HG02884 (cell line): ENCODE results near the gene ISX.
A peak's percentile ranks its signal among the peaks of the same experiment; 100 is the strongest.

Source experiments
- ATAC-seq: cut with Tn5 transposase; IDR thresholded peaks from one replicate; pipeline ENCODE4 v1.9.1; 2021; ENCODE audit warnings: mild to moderate bottlenecking, moderate library complexity; ENCODE audit not compliant: unreplicated experiment

Gene ISX

DNA sequence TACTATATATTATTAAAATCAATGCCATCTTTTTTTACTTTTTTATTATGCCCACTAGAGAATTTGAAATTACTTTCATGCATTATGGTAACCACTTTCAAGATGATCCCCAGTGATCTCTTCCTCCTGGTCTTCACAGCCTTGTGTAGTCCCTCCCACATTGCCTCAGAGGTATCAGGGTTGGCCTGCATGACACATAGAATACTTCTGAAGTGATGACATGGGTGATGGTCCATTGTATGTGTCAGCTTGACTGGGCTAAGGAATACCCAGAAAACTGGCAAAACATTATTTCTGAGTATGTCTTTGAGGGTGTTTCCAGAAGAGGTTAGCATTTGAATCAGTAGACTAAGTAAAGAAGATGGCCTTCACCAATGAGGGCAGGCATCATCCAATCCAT is 14.2 kb upstream of the ISX start:
- no peak for ATAC-seq

- ATAC-seq, result no peak
Observed at GRCh38 chr22:35053060-35053835, 12.7 kb upstream of the ISX start.

GRCh38 chr22:35054064-35054463 is 11.9 kb upstream of the ISX start:
- ATAC-seq, result no peak

- no peak for ATAC-seq
Observed at GRCh38 chr22:35056486-35056885, 9.5 kb upstream of the ISX start.

DNA sequence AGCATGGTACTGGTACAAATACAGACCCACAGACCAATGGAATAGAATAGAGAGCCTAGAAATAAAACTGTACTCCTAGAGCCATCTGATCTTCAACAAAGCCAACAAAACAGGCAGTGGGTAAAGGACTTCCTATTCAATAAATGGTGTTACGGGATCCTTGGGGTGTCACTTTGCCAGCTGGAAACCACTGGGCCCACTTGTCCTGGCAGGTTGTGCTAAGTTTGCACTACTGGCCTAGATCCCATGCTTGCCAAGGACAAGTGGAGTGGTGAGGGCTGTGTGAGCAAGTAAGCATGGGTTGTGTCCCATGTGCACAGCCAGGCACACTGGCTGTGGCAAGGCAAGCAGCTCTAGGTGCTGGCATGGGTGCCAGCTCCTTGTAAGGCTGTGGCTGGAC is 8.8 kb upstream of the ISX start:
- no peak for ATAC-seq

DNA sequence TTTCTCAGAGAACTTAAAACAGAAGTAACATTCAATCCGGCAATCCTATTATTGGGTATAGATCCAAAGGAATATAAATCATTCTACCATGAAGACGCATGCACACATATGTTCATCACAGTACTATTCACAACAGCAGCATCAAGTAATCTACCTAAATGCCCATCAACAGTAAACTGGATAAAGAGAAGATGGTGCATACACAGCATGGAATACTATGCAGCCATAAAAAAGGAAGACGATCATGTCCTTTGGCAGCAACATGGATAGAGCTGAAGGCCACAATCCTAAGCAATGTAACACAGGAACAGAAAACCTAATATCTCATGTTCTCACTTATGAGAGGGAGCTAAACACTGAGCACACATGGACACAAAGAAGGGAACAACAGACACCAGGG is 6.3 kb upstream of the ISX start:
- no peak for ATAC-seq

GRCh38 chr22:35064664-35065063 is 1.3 kb upstream of the ISX start:
- peak; percentile 47 for ATAC-seq

- no peak for ATAC-seq
Observed at GRCh38 chr22:35065183-35065582, 775 bp upstream of the ISX start.

- ATAC-seq, result no peak
Observed at GRCh38 chr22:35066768-35067167, 810 bp downstream of the ISX start.

GRCh38 chr22:35069541-35069940 is 3.6 kb downstream of the ISX start:
- no peak for ATAC-seq

DNA sequence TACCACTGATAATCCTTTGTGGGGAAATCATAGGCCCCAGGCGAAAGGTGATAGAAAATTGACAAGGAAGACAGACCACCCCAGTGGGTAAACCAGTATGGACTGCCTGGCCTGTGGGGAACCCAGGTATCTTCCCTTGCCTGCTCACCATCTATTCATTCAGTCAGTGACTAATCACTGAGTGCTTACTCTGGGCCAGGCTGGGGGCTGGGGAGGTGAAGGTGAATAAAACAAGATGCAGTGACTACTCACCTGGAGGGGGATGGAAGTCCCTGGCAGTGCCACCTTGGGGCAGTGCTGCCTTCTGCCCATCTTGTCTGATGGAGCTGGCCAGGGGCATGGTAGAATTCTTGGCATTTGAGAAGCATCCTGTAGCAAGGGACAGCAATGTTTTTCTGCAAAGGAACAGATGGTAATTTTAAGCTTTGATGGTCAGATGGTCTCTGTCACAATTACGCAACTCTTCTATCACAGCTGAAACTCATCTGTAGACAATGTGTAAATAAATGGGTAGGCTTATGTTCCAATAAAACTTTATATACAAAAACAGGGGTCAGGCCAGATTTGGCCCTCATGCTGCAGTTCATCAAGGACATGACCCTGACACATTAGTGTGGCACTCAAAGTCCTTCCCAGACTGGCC is 4.6 kb downstream of the ISX start:
- ATAC-seq, result no peak

DNA sequence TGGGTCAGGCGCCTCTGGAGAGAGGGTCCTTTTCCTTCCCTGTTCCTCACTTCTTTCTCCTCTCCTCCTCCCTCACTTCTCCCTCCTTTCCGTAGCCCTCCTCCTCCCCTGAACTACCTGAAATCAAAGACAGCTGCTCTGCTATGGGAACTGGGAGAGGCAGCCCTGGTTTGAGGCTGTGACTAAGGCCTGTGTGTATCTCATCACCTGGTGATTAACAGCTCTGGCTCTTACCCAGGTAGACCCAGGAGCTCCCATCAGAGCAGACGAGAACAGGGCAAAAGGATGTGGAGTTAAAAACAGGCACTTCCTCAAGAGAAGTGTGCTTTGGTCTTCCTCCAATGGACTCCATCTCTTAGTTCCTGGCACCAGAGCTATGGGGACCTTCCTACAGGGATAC is 5.8 kb downstream of the ISX start:
- no peak for ATAC-seq

DNA sequence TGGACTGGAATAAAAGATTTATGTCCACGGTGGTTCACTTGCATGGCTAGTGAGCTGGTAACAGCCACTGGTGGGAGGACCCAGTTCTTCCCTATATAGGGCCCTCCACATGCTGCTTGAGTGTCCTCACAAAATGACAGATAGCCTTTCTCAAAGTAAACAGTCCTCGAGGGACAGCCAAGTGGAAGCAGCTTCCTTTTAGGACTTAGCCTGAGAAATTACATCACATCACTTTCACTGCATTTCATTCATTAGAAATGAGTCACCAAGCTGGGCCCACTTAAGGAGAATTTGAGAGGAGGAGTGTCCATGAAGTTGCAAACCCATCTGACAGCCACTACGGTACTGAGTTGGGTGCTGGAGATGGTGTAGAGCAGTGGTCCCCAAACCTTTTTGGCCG is 7.0 kb downstream of the ISX start:
- ATAC-seq, result no peak

GRCh38 chr22:35074583-35074982 is 8.6 kb downstream of the ISX start:
- no peak for ATAC-seq

DNA sequence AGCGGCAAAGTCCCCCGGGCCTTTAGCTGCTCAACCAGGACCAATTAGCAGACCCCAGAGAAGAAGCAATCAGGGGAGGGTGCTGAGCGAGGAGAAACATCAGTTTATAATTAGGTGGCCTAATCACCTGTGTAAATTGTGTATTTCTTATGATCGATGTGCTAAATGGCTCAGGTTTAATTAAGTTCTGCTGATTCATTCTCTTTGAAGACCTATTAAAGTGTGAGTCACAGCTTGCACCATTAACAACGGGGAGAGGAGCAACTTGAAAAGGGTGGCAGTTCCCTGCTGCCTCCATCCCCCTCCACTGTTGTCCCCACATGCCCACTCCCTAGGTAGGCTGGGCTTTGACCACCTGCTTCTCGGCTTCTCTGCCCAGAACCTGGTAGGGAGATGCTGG is 10.7 kb downstream of the ISX start:
- no peak for ATAC-seq

GRCh38 chr22:35085621-35086020 is 19.7 kb downstream of the ISX start:
- no peak for ATAC-seq

DNA sequence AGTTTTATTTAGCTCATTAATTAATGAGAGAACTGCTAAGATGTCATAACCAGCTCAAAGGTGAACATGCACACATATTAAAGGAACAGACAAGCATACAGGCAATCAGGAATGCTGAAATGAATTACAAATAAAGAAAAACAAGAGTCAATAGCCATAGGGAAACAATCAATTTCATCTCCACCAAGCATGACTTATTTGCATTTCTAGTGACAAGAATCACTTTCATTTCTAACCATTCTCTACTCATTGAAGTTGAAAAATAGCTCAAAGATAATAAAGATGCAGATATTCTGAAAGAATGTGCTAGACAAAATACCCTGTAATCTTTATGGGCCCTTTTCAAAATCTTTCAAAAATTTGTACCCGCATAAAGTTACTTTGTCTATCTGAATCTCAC is 23.2 kb downstream of the ISX start:
- ATAC-seq, result no peak

GRCh38 chr22:35092406-35092805 is 26.4 kb downstream of the ISX start:
- no peak for ATAC-seq

- ATAC-seq, result no peak
Observed at GRCh38 chr22:35098921-35099320, 33.0 kb downstream of the ISX start.

GRCh38 chr22:35099883-35100282 is 33.9 kb downstream of the ISX start:
- ATAC-seq, result no peak

DNA sequence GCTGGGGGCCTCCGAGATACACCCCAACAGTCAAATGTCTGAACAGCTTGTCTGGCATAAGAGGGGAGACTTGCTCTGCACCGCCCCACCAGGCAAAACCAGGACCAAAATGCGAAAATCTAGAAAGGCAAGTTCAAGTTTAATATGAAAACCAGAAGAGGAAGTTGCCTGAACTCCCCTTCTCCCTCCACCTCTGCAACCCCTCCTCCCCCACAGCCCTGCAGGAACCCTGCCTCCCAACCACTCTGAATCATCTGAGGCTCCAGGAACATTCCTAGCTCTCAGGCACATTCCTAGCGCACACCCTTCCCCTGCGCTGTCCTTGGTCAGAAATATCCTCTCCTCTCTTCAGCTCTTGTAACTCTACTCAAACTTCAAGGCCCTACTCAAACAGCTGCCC is 36.7 kb downstream of the ISX start:
- ATAC-seq, result no peak

DNA sequence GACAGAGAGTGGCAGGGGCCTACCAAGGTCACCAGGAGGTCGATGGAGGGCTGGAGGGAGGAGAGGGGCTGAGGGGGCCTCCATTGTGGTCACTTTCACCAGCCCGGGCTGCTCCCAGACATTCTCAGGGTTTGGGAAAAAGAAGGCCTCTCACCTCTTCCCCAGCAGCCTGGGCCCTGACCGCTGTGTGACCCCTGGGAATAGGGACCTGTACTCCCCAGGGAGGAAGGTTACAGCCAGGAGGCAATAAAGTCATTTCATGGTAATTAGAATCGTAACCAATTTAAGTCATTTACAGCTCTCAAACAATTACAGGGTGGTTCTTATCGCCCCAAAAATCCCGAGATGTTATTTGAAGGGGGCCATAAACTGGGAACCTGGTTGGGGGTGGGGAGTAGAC is 37.8 kb downstream of the ISX start:
- ATAC-seq, result no peak

GRCh38 chr22:35104491-35104890 is 38.5 kb downstream of the ISX start:
- no peak for ATAC-seq
